Measurements from ENCODE around the gene ZNF462.

DNA sequence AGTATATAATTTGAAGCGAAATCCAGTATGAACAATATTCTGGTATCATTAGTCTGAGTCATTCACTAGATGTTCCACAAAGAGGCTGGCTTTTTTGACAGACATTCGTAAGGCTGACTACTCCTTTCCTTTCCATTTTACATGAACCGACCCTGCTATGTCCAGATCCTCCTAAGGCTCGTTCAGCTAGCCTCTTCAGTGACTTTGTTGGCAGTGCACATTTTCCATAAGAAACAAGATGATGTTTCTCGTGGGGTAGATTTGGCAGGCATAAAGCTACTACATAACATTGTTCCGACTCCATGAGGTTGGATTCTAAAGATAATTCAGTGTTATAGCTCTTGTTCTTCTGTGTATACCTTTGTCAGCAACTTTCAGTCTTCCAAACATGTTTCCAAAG, 49.0 kb downstream of the ZNF462 start:
- no peak for TF ChIP-seq POLR2A (IDR thresholded peaks at IDR 0.05)
- TF ChIP-seq, protein P1, sequence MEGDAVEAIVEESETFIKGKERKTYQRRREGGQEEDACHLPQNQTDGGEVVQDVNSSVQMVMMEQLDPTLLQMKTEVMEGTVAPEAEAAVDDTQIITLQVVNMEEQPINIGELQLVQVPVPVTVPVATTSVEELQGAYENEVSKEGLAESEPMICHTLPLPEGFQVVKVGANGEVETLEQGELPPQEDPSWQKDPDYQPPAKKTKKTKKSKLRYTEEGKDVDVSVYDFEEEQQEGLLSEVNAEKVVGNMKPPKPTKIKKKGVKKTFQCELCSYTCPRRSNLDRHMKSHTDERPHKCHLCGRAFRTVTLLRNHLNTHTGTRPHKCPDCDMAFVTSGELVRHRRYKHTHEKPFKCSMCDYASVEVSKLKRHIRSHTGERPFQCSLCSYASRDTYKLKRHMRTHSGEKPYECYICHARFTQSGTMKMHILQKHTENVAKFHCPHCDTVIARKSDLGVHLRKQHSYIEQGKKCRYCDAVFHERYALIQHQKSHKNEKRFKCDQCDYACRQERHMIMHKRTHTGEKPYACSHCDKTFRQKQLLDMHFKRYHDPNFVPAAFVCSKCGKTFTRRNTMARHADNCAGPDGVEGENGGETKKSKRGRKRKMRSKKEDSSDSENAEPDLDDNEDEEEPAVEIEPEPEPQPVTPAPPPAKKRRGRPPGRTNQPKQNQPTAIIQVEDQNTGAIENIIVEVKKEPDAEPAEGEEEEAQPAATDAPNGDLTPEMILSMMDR (IDR thresholded peaks at IDR 0.05 in 4 of 5, conservative IDR thresholded peaks at IDR 0.05 in 1 of 5): no peak

All from gastrocnemius medialis (tissue), 4 donors.